K562 (cell line): ENCODE results near the gene SH3D19.

ENCODE experiments used
- IRF2 ChIP-seq: sonication (generic); formaldehyde crosslinking; IDR thresholded peaks from 2 replicates; pipeline ENCODE4 v1.8.1; 2022; ENCODE audit warnings: mild to moderate bottlenecking, missing genetic modification reagents
- MAX ChIP-seq: sonication (generic); formaldehyde crosslinking; IDR thresholded peaks from 2 replicates; pipeline ENCODE4 v1.9.0; 2022; ENCODE audit warnings: mild to moderate bottlenecking, missing genetic modification reagents
- NCOA4 ChIP-seq: fragments of 450-650 bp; IDR thresholded peaks from 2 replicates; pipeline ENCODE4 v1.6.1; 2018; ENCODE audit warnings: mild to moderate bottlenecking; ENCODE audit not compliant: partially characterized antibody
- SIN3A ChIP-seq, 2 experiments: fragments of 150-350 bp in 1 of 2; IDR thresholded peaks; 2 replicates each; pipeline ENCODE4 v1.6.1; 2011 to 2016; ENCODE audit warnings: borderline replicate concordance in 2 of 2, low read depth in 2 of 2, low read length in 2 of 2, mild to moderate bottlenecking in 2 of 2, moderate library complexity in 2 of 2; ENCODE audit not compliant: control insufficient read depth in 1 of 2
- TEAD4 ChIP-seq, 2 experiments: sonication (generic) in 1 of 2; formaldehyde crosslinking in 1 of 2; IDR thresholded peaks; 2 replicates each; pipeline versions ENCODE4 v1.6.1 to v1.8.0; 2012 to 2022; ENCODE audit warnings: borderline replicate concordance in 1 of 2, inconsistent platforms in 1 of 2, low read length in 1 of 2, mild to moderate bottlenecking in 1 of 2, missing genetic modification reagents in 1 of 2
- TF ChIP-seq, protein P1 (sequence below): fragments of 250-450 bp; sonication (Bioruptor Pico); IDR thresholded peaks from 2 replicates; pipeline ENCODE4 v1.5.0; 2021

- TF ChIP-seq SIN3A (IDR thresholded peaks at IDR 0.05; ENCODE audit: borderline replicate concordance in 2 of 2, control insufficient read depth in 1 of 2, low read depth in 2 of 2, low read length in 2 of 2) (no peak), MAX (no peak), TEAD4 (IDR thresholded peaks at IDR 0.05; ENCODE audit: low read length) (no peak), TEAD4 (CRISPR knock-in tag; IDR thresholded peaks at IDR 0.05; ENCODE audit: borderline replicate concordance) (no peak), NCOA4 (no peak), IRF2 (CRISPR knock-in tag) (no peak)
- TF ChIP-seq, protein P1, sequence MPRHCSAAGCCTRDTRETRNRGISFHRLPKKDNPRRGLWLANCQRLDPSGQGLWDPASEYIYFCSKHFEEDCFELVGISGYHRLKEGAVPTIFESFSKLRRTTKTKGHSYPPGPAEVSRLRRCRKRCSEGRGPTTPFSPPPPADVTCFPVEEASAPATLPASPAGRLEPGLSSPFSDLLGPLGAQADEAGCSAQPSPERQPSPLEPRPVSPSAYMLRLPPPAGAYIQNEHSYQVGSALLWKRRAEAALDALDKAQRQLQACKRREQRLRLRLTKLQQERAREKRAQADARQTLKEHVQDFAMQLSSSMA (CRISPR knock-in tag): no peak
These were observed 67.7 kb downstream of the SH3D19 start for GRCh38 chr4:151257704-151258103.
